ENCODE results near the gene LHPP.

LHPP gene

GRCh38 chr10:124459395-124459794, 2.2 kb upstream of the LHPP start:
- CTCF ChIA-PET: no interaction called here
- no peak overlapping the region for H3K4me3 ChIP-seq (ENCODE audit: low read depth, low read length)
- DNase-seq (ENCODE audit: low read depth, low spot score): no peak
- POLR2A ChIA-PET: no interaction called here
- no peak for TF ChIP-seq CTCF (IDR thresholded peaks at IDR 0.05; ENCODE audit: insufficient read depth, low read length, missing control alignments)

GRCh38 chr10:124460144-124460543, 1.5 kb upstream of the LHPP start:
- POLR2A ChIA-PET: no interaction called here
- no peak for DNase-seq (ENCODE audit: low read depth, low spot score)
- TF ChIP-seq CTCF (IDR thresholded peaks at IDR 0.05; ENCODE audit: insufficient read depth, low read length, missing control alignments): no peak
- CTCF ChIA-PET: no interaction called here
- no peak overlapping the region for H3K4me3 ChIP-seq (ENCODE audit: low read depth, low read length)

GRCh38 chr10:124462348-124462695, 699 bp downstream of the LHPP start:
- no peak for DNase-seq (ENCODE audit: low read depth, low spot score)
- POLR2A ChIA-PET: interaction anchor here (0.5 to 0.8 kb wide), 2 partner anchors 43 to 1366 kb away, joined by 3 to 5 read pairs; partner anchors contain the start of gene OAT
- CTCF ChIA-PET: interaction anchor here (1.0 to 1.2 kb wide), 2 partner anchors 34 to 283 kb away, joined by 3 read pairs; no protein-coding TSS in a partner anchor
- peak overlapping the region; percentile 81 for H3K4me3 ChIP-seq (ENCODE audit: low read depth, low read length)
- TF ChIP-seq CTCF (IDR thresholded peaks at IDR 0.05; ENCODE audit: insufficient read depth, low read length, missing control alignments): no peak

GRCh38 chr10:124464028-124464965, 2.7 kb downstream of the LHPP start:
- ChIA-PET CTCF (interaction anchor here (0.9 to 1.2 kb wide), 2 partner anchors 36 to 75 kb away, joined by 3 read pairs; no protein-coding TSS in a partner anchor), POLR2A (no interaction called here)
- no peak overlapping the region for H3K4me3 ChIP-seq (ENCODE audit: low read depth, low read length)
- DNase-seq (ENCODE audit: low read depth, low spot score): no peak
- no peak for TF ChIP-seq CTCF (IDR thresholded peaks at IDR 0.05; ENCODE audit: insufficient read depth, low read length, missing control alignments)

GRCh38 chr10:124465003-124465776, 3.6 kb downstream of the LHPP start:
- H3K4me3 ChIP-seq (ENCODE audit: low read depth, low read length): no peak overlapping the region
- CTCF ChIA-PET: interaction anchor here (1.2 kb wide), 1 partner anchor 76 kb away, joined by 3 read pairs; no protein-coding TSS in a partner anchor
- DNase-seq (ENCODE audit: low read depth, low spot score): no peak
- no peak for TF ChIP-seq CTCF (IDR thresholded peaks at IDR 0.05; ENCODE audit: insufficient read depth, low read length, missing control alignments)
- POLR2A ChIA-PET: no interaction called here
